Stimulated activated CD8-positive, alpha-beta memory T cell treated with anti-CD3 and anti-CD28 coated beads, Interleukin-7, amount 100 ng/mL, for 24 hours (primary cell): ENCODE data around the gene PATJ.
"Not testable (repeated sequence)": the region's sequence is repeated elsewhere in the genome, so short reads cannot be mapped to it uniquely, and the experiment has no call there.

Experiments
- DNase-seq: peaks from one replicate; pipeline ENCODE4 v3.0.0-alpha.2; 2020; ENCODE audit warnings: low read depth

PATJ gene

DNA sequence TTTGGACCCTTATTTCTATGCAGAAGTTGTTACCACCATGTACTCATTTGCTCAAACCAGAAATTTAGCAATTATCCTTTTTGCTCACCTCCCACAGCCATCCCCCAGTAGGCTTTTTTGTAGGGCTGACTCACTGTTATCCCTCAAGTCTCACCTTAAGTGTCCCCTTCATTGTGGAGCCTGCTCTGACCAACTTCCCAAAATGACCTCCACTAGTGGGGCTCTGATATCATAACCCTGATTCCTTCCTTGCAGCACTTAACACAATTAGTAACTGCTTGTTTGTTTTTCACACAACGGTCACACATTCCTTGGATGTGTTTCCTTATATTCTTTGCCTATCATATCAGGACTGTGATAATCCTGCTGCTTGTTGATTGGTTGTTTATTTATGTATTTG lies 76.7 kb downstream of the PATJ start:
- no peak for DNase-seq

DNA sequence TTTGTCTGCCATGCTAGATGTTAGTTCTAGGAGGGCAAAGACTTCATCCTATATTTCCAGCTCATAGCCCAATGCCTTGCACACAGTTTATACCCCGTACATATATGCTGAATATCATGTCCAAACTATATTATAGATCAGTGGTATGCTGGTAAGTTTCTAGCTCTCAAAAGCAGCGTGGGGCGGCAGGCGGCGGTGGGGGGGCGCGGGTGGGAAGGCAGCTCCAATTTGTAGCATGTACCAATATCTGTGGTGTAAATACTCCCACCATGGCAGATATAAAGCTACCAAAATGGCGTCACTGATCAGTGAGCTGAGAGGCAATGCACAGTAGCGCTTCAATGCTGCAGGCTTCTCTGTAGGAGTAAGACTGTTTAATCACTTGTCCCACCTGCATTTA lies 77.1 kb downstream of the PATJ start:
- no peak for DNase-seq

- DNase-seq = no peak
These were observed 83.1 kb downstream of the PATJ start for GRCh38 chr1:61825393-61825792.

- no peak for DNase-seq
These were observed 86.5 kb downstream of the PATJ start for GRCh38 chr1:61828805-61829204.

GRCh38 chr1:61836649-61837048 lies 94.4 kb downstream of the PATJ start:
- no peak for DNase-seq

DNA sequence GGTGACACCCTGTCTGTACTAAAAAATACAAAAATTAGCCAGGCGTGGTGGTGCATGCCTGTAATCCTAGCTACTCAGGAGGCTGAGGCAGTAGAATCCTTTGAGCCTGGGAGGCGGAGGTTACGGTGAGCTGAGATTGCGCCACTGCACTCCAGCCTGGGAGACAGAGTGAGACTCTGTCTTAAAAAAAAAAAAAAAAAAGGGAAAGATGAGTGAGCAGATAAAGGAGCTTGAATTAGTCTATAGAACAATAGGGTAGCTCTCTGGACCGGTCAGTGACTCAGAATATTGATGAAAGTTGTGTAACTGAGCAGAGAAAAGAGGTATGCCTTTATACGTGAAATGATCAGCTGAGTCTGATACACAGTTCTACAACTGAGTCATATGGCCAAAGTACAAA lies 95.3 kb downstream of the PATJ start:
- DNase-seq = not testable (repeated sequence)

- DNase-seq = no peak
These were observed 97.4 kb downstream of the PATJ start for GRCh38 chr1:61839679-61840078.

DNA sequence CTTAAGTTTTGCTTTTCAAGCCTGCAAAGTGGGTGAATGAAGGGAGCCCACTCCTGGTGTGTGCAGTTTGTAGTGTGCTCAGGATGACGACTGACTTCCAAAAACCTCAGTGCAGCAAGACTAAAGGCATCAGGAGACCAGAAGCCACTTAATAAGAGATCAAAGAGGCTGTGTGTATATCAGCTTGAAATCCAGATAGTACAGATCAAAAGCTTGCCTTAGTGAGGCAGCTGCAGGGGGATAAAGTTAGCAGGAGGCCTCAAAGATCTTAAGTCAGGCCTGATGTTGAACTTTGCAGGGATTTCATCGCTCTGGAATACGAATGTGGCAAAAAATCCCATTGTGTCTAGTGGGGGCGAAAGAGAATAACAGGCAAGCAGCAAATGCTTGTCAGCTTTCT lies 99.8 kb downstream of the PATJ start:
- no peak for DNase-seq

- DNase-seq = no peak
These were observed 100.7 kb downstream of the PATJ start for GRCh38 chr1:61842863-61843514.

DNA sequence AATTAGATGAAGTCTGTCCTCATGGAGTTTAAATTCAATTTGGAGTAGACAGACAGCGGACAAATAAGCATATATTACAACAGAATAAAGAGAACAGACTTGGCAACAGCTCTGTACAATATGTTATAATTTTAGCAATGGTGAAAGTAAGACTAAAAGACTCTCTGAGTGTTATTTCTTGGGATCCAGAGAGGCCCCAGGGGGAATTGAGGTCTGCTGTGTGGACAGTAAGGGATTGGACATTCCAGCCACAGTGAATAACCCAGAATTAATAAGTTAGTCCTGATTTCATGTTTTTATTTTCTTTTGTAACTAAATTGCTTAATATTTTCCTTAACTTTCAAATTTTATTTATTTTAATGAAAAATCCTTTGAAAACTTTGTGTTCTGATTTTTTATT lies 101.7 kb downstream of the PATJ start:
- DNase-seq = no peak

DNA sequence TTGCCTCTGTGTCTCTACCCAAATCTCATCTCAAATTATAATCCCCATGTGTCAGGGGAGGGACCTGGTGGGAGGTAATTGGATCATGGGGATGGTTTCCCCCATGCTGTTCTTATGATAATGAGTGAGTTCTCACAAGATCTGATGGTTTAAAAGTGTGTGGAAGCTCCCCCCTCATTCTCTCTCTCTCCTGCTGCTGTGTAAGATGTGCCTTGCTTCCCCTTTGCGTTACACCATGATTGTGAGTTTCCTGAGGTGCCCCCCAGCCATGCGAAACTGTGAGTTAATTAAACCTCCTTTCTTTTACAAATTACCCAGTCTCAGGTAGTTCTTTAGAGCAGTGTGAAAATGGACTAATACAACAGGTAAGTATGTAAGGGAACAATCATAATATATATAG lies 102.4 kb downstream of the PATJ start:
- DNase-seq = not testable (repeated sequence)

- DNase-seq = no peak
These were observed 109.0 kb downstream of the PATJ start for GRCh38 chr1:61851235-61851634.

DNA sequence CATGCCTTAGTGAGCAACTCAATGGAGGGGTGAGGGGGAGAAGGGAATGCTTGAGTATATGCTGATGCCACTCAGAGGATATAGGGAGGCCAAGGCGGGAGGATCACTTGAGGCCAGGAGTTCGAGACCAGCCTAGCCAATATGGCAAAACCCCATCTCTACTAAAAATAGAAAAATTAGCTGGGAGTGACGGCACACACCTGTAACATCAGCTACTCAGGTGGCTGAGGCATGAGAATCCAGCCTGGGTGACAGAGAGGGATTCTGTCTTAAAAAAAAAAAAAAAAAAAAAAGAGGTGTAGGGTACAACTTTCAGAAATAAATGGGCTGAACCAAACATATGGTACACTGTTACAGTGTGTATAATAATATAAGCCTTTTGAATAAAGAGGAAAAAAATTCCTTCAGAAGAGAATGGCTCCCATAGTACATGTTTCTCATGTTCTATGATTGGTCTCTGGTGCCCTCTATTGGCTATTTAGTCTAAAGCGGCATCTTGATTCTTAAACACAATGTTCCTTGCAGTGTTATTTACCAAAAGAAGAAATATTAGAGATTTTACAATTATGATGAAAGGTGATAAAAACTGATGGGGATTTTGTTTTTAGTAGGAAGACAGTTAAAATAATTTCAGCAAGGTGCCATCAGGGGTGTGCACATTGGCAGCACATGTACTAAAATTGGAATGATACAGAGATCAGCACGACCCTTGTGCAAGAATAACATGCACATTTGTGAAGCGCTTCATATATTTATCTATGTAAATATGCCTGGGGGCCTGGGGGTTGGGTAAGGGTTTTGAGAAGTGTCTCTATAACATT lies 109.8 kb downstream of the PATJ start:
- DNase-seq = no peak

GRCh38 chr1:61852670-61853015 lies 110.4 kb downstream of the PATJ start:
- DNase-seq = no peak

DNA sequence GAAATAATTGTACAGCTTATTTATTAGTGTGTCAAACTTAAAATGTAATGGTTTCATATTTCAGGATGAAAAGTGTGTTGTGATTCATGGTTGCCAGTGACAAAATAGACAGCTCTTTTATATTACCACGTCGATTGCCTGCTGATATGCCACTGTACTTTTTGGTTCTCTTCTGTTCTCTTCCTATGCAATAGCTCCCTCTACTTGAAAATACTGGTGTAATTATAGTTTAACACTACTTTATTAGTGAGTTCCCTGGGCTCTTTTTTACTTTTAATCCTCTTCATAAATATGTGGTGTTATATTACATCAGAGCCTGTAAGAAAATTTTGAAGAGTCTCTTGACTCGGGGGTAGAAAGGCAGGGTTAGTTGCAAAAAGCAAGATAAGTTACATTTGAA lies 111.3 kb downstream of the PATJ start:
- no peak for DNase-seq

- DNase-seq = no peak
These were observed 122.2 kb downstream of the PATJ start for GRCh38 chr1:61864489-61864888.

GRCh38 chr1:61865646-61866220 lies 123.5 kb downstream of the PATJ start:
- DNase-seq = no peak

GRCh38 chr1:61869691-61870109 lies 127.4 kb downstream of the PATJ start:
- DNase-seq = no peak

GRCh38 chr1:61872206-61872605 lies 129.9 kb downstream of the PATJ start:
- no peak for DNase-seq

DNA sequence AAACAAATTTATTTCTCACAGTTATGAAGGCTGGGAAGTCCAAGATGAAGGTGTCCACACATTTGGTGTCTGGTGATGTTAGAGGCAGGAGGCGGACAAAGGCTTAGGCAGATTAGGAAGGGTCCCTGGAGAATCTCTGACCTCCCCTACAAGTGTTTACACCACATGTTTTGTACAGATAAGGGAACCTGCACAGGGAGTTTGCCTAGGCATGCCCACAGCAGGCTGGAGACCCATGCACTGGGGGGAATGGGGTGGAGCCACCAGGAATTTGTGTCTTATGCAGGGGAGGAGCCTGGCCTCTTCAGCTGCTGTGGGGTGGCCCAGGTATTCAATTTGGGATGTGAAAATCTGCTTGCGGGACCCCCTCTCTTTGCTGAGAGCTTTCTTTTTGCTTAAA lies 131.3 kb downstream of the PATJ start:
- no peak for DNase-seq

DNA sequence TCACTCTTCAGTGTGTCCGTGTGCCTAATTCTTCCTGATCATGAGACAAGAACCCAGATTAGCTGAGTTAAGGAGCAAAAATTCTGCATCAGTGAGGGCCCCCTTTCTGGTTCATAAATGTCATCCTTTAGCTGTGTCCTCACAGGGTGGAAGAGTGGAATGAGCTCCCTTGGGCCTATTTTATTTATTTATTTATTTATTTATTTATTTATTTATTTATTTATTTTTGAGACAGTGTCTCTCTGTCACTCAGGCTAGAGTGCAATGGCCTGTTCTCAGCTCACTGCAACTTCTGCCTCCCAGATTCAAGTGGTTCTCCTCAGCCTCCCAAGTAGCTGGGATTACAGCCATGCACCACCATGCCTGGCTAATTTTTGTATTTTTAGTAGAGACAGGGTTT lies 131.7 kb downstream of the PATJ start:
- DNase-seq = no peak

- no peak for DNase-seq
These were observed 132.9 kb downstream of the PATJ start for GRCh38 chr1:61875198-61875597.

DNA sequence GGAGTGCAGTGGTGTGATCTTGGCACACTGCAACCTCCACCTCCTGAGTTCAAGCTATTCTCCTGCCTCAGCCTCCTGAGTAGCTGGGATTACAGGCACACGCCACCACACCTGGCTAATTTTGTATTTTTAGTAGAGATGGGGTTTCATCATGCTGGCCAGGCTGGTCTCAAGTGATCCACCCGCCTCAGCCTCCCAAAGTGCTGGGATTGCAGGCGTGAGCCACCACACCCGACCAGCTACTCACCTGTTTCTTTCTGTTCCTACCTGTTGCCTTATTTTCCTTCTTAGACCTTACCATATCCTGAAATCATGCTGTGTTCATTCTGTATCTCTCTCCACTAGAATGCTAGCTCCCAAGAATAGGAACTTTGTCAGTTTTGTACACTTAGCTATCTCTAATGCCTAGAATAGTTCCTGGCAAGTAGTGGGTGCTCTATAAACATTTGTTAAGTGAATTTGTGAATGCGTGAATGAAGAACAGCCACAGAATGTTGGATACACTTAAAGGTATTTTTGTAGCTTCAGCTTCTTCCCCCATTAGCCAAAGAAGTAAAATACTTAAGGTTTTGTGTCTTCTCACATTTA lies 137.7 kb downstream of the PATJ start:
- not testable (repeated sequence) for DNase-seq
